Uterus (tissue), 2 donors: Measurements from ENCODE around the gene PDE10A.

Source experiments
- CTCF ChIP-seq, 4 experiments: fragments of 200-600 bp in 2 of 4; fragments of 450-650 bp in 2 of 4; sonication (generic) in 2 of 4; IDR thresholded peaks; one replicate each; pipeline ENCODE4 v1.5.1; 2016 to 2019; ENCODE audit warnings: antibody characterized with exemption in 4 of 4, mild to moderate bottlenecking in 2 of 4, moderate library complexity in 1 of 4
- POLR2A ChIP-seq, 2 donors: fragments of 450-650 bp; IDR thresholded peaks; one replicate each; pipeline ENCODE4 v1.6.1; 2016; ENCODE audit warnings: antibody characterized with exemption in 2 of 2, mild to moderate bottlenecking in 1 of 2, moderate library complexity in 1 of 2

GRCh38 chr6:165556116-165556843 is 106.8 kb downstream of the PDE10A start:
- TF ChIP-seq CTCF (IDR thresholded peaks at IDR 0.05) (no peak), POLR2A (IDR thresholded peaks at IDR 0.05) (no peak)
